Stimulated activated CD4-positive, alpha-beta T cell treated with anti-CD3 and anti-CD28 coated beads, Interleukin-1b, Interleukin-23, amount 100 ng/mL, for 4 hours (primary cell): ENCODE data around the gene CTAG2.
"Not testable (repeated sequence)": the region's sequence is repeated elsewhere in the genome, so short reads cannot be mapped to it uniquely, and the experiment has no call there.

Source experiments
- DNase-seq, 2 donors: peaks; one replicate each; pipeline ENCODE4 v3.0.0-alpha.2; 2020; ENCODE audit warnings: low read depth in 2 of 2

Gene CTAG2

DNA sequence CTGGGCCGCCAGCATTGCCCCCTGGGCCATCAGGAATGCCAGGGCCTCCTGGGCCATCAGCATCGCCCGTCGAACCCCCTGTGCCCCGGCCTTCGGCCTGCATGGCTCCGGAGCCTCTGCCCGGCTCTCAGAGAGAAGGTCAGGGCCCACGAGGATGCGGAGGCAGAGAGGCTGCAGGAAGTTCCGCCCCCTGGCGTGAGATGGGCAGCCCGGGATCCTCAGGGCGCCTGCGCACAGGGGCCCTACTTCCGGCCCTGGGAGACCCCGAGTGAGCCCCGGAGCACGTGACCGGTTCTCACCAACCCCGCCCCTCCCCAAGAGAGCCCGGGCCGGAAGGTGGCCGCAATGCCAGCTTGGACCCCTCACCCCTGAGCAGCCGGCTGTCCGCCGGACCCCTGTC is at the start of gene CTAG2:
CTAG2 (minus strand) TSS at position 167 of the 400 bp plus-strand sequence; CDS start at position 103, 64 bp downstream.
- not testable (repeated sequence) for DNase-seq

DNA sequence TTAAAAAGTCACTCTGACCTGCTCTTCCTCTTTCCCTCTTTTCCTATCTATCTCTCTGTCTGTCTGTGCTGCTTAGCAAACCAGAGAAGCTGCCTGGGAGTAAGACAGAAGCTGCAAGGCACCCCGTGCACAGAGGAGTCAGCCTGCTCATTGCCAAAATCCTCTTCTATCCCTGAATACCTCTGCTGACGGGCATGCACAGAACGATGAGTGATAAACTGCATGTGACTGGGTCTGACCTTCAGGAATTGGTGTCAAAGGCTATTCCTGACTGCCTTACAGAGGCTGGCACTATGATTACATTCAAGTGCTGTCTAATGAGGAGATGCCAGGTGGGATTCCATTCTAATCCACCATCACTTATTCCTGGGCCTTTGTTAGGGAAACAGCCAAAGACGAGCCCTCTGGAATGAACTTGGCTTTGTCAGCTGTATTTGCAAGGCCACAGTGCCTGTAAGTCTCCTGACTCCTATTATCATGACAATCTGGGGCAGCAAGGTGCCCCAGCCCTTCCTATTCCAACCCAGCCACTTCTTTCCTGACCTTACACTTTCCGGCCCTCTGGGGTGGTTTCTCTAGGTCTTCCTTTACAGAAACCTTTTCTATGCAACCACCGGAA is 45.4 kb upstream of the CTAG2 start:
- no peak for DNase-seq

DNA sequence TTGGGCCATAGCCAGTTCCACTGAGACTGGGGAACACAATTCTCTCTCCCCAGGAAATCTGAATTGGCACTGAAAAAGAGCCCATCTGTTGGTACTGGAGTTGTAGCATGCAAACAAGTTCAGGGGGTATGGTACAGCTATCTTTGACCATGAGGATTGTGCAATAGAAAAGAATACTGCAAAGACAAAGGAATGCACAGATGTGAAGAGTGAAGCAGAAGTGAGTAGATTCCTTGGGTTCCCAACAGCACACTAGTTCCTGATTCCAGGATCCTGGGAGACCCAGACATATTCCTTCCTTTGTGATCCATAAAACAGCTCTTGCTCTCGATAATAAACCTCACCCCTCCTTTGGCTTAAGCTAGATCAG is 43.3 kb upstream of the CTAG2 start:
- no peak for DNase-seq

GRCh38 chrX:154695911-154696675 is 42.7 kb upstream of the CTAG2 start:
- no peak for DNase-seq

- DNase-seq = no peak
These were observed 40.0 kb upstream of the CTAG2 start for GRCh38 chrX:154693394-154693793.

GRCh38 chrX:154690438-154690837 is 37.1 kb upstream of the CTAG2 start:
- not testable (repeated sequence) for DNase-seq

DNA sequence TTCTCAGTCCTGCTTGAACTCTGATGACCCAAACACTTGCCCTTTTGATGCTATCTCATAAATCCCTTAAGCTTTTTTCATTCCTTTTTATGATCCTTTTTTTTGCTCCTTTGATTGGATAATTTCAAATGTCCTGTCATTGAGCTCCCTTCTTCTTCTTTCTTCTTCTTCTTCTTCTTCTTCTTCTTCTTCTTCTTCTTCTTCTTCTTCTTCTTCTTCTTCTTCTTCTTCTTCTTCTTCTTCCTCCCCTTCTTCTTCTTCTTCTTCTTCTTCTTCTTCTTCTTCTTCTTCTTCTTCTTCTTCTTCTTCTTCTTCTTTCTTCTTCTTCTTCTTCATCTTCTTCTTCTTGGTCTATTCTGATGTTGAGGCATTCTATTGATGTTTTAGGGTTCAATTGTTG is 18.7 kb upstream of the CTAG2 start:
- not testable (repeated sequence) for DNase-seq

DNA sequence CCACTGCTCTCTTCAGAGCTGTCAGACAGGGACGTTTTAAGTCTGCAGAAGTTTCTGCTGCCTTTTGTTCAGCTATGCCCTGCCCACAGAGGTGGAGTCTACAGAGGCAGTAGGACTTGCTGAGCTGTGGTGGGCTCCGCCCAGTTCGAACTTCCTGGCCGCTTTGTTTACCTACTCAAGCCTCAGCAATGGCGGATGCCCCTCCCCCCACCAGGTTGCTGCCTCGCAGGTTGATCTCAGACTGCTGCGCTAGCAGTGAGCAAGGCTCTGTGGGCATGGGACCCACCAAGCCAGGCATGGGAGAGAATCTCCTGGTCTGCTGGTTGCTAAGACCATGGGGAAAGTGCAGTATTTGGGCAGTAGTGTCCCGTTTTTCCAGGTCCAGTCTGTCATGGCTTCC is 17.5 kb upstream of the CTAG2 start:
- DNase-seq = not testable (repeated sequence)

DNA sequence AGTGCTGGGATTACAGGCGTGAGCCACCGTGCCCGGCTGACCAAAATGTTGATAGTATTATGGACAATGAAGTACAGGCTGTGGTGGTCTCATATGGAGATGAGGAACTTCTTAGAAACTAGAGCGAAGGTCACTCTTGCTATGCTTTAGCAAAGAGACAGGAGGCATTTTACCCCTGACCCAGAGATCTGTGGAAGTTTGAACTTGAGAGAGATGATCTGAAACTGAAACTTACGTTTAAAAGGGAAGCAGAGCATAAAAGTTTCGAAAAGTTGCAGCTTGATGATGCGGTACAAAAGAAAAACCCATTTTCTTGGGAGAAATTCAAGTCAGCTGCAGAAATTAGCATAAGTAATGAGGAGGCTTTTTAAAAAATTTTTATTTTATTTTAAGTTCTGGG is 8.5 kb upstream of the CTAG2 start:
- DNase-seq = no peak

DNA sequence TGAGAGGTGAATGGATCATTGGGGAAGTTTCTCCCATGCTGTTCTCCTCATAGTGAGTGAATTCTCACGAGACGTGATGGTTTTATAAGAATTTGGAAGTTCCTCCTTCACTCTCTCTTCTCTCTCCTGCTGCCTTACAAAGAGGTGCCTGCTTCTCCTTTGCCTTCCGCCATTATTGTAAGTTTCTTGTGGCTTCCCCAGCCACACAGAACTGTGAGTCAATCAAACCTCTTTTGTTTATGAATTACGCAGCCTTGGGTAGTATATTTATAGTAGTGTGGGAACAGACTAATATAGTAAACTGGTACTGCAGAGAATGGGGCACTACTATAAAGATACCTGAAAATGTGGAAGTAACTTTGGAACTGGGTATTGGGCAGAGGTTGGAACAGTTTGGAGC is 7.8 kb upstream of the CTAG2 start:
- DNase-seq = no peak

DNA sequence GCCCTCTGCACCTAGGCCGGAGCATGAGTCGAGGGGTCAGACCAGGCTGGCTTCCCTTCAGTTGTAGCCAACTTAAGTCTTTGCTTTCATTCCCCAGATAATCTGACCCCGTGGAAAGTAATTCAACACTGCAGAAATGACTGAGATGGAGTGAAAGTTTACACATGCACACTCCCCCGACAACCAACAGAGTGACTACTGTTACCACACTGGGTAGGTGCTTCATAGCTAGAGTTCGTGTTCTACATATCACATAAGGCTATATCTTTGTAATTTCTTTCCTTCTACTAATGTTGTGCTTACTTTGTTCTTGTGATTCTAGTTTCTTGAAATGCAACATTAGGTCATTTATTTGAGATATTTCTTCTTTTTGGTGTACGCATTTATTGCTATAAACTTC is 7.2 kb upstream of the CTAG2 start:
- no peak for DNase-seq

GRCh38 chrX:154658957-154659356 is 5.6 kb upstream of the CTAG2 start:
- no peak for DNase-seq

DNA sequence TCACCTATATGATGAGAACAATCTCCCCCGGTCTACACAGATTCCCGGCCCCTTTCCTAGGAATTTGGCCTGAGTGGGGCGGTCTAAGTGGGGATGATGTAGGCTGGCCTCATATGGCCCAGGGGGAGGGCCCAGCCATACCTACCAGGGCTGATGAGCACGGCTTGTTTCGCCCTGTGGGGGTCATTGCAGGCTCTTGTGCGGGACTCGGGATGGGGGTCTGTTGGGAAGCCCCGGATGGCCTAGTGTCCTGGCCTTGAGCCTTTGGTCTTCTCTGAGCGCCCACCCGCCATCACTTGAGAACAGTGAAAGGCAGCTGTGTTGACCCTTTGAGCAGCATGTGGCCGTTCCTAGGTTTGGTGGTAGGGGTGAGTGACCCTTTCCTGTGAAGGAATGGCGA is 4.8 kb upstream of the CTAG2 start:
- DNase-seq = no peak

- DNase-seq = no peak
These were observed 3.9 kb upstream of the CTAG2 start for GRCh38 chrX:154657226-154657805.

GRCh38 chrX:154655786-154656185 is 2.4 kb upstream of the CTAG2 start:
- DNase-seq = no peak

DNA sequence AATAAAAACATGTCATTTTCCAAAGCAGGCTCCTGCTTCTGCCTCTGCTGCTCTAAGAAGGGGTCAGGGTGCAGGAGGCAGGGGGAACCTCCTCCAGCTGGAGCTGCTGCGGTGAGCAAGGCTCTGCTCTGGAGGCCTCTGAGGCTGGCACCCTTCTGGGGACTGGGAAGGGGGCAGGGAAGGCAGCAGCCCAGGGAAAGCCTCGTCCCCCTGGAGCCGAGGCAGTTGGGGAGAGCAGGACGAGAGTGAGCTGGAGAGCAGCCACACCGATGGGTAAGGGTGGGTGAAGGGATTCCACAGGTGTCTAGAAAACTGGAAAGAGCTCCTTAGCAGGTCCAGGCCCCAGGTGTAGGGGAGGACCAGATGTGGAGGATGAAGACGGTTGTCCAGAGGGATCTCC is 2.0 kb upstream of the CTAG2 start:
- DNase-seq = no peak

DNA sequence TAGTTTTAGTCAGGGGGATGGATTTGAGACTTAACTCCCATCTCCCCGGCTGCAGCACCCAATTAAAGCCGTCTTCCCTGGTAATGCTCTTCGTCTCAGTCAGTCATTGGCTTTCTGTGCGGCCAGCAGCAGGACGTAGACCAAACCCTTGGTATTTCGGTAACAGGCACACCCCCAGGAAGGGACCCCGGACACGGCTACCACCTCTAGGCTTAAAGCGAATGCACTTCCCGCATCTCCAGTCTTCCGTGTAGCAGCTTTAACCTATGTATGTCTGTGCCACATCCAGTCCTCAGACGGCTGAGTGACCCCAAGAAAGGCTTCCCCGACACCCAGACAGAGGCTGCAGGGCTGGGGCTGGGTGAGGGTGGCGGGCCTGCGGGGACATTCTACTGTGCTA is 1.5 kb upstream of the CTAG2 start:
- DNase-seq = no peak

DNA sequence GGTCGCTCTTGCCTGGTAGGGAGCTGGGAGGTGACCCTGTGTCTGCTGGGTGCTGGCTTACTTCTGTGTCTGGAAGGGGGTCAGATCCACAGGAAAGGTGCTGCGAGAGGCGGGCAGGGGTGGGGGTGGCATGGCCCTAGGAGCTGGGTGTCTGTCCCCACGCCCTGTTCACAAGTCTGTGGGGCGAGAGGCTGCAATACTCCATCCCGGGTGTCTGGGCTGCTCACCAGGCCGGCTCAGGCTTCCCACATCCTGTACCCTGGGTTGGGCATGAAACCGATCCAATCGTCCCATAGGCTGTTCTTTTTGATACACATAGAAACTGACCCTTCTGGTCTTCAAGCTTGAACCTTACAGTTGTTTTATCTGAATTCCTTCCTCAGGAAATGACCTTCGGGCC is 993 bp upstream of the CTAG2 start:
- DNase-seq = no peak

GRCh38 chrX:154653048-154653401 is 354 bp downstream of the CTAG2 start:
- no peak for DNase-seq

GRCh38 chrX:154652311-154653047 is 900 bp downstream of the CTAG2 start:
- no peak for DNase-seq

DNA sequence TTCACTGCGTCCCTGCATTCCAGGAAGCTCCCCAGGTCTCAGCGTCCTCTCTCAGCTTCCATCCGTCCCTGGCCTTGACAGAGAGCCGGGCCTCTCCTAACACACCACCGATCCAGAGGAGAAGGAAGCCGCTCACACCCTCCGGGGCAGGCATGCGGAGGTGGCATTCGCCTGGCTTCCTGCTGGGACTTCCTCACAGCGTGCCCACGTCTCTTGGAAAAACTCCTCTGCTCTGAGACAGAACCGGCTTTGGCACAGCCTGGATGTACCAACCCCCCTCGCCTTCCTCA is 3.2 kb downstream of the CTAG2 start:
- DNase-seq = no peak

- DNase-seq = no peak
These were observed 3.7 kb downstream of the CTAG2 start for GRCh38 chrX:154649503-154650220.
